Ishikawa (cell line): ENCODE data around the gene TFE3.

ENCODE experiments used
- EGR1 ChIP-seq: IDR thresholded peaks from 2 replicates; pipeline ENCODE4 v1.6.1; 2012
- TAF1 ChIP-seq: IDR thresholded peaks from 2 replicates; pipeline ENCODE4 v1.6.1; 2012; ENCODE audit warnings: low read depth, mild to moderate bottlenecking

DNA sequence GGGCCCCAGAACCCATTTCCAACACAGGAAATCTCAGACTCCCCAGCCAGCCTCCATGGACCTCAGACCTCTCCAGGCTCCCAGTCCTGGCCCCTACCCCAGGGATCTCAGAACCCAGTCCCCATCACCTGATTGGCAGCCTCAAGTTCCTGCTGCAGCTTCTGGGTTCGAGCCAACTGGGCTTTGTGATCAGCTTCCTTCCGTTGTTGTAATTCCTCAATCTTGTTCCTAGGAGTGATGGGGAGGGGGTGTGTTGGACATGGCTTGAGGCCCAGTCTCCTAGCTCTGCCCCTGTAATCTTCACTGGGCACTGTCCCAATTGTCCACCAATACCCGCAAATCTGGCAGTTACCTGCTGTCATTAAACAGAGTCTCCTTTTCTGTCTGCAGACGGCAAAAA, 53.7 kb downstream of the TFE3 start:
- TF ChIP-seq EGR1, result no peak
- TF ChIP-seq TAF1, result no peak
